Astrocyte of the cerebellum (primary cell): ENCODE data around the gene MYL5.

Experiments used
- DNase-seq: peaks from one replicate; pipeline ENCODE4 v3.0.0-alpha.2; 2011; ENCODE audit warnings: low read depth
- H3K4me3 ChIP-seq: 2 replicates; pipeline ENCODE4 v1.5.1; 2011; ENCODE audit warnings: mild to moderate bottlenecking, low read depth, low read length, moderate library complexity
- CTCF ChIP-seq: IDR thresholded peaks from 2 replicates; pipeline ENCODE4 v1.5.1; 2012; ENCODE audit warnings: low read length, low read depth, moderate library complexity, mild to moderate bottlenecking; ENCODE audit errors: missing control alignments
- in situ Hi-C: cut with HindIII; loops from 2 replicates; pipeline ENCODE4 v1.10.0; 2017; ENCODE audit warnings: low sequenced_read_pairs

The MYL5 gene

GRCh38 chr4:649751-650310, 24.5 kb upstream of the MYL5 start:
- H3K4me3 ChIP-seq: no peak overlapping the region
- TF ChIP-seq CTCF: no peak
- in situ Hi-C loops: no loop called here

GRCh38 chr4:650461-650860, 23.9 kb upstream of the MYL5 start:
- H3K4me3 ChIP-seq: no peak overlapping the region
- DNase-seq: no peak
- TF ChIP-seq CTCF: no peak
- in situ Hi-C loops: no loop called here

More at GRCh38 chr4:649751-650310, 24.5 kb upstream of the MYL5 start:
- DNase-seq: no peak

GRCh38 chr4:650951-651883, 23.1 kb upstream of the MYL5 start:
- DNase-seq: no peak
- TF ChIP-seq CTCF: no peak
- in situ Hi-C loops: no loop called here
- no peak overlapping the region for H3K4me3 ChIP-seq

- H3K4me3 ChIP-seq: no peak overlapping the region
- in situ Hi-C loops: no loop called here
- no peak for TF ChIP-seq CTCF
- no peak for DNase-seq
Observed at GRCh38 chr4:651884-652642, 22.3 kb upstream of the MYL5 start.

- H3K4me3 ChIP-seq: no peak overlapping the region
- in situ Hi-C loops: no loop called here
- DNase-seq: no peak
- TF ChIP-seq CTCF: no peak
Observed at GRCh38 chr4:653080-653821, 21.1 kb upstream of the MYL5 start.
